Right lobe of liver (tissue), 4 donors: ENCODE data around the gene SIGLEC1.

Experiments
- POLR2A ChIP-seq: fragments of 450-650 bp; IDR thresholded peaks from one replicate; pipeline ENCODE4 v1.6.1; 2017; ENCODE audit warnings: antibody characterized with exemption, mild to moderate bottlenecking
- TF ChIP-seq, protein P1 (sequence below), 4 donors: fragments of 200-600 bp in 3 of 4; fragments of 450-650 bp in 1 of 4; IDR thresholded peaks; one replicate each; pipeline versions ENCODE4 v1.5.1 to v1.8.0; 2016 to 2022; ENCODE audit warnings: antibody characterized with exemption in 4 of 4, mild to moderate bottlenecking in 2 of 4
- donor health status: DM: no; HTN: no; CAD: no.
- donor health status: DM: no; HTN: no; CAD: no.
- donor health status: DM: no; HTN: yes; CAD: no.

DNA sequence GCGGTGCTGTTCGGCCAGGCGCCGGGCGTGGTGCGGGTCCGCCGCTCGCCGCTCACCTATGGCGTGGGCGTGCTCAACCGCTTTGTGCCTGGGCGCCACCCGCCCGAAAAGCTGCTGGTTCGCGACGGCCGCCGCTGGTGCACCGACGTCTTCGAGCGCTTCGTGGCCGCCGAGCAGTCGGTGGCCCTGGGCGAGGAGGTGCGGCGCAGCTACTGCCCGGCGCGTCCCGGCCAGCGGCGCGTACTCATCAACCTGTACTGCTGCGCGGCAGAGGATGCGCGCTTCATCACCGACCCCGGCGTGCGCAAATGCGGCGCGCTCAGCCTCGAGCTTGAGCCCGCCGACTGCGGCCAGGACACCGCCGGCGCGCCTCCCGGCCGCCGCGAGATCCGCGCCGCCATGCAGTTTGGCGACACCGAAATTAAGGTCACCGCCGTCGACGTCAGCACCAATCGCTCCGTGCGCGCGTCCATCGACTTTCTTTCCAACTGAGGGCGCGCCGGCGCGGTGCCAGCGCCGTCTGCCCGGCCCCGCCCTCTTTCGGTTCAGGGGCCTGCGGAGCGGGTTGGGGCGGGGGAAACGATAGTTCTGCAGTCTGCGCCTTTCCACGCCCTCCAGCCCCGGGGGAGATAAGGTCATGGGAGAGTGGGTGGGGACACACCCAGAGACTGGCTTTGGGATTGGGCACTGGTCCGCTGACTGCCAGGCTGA, 39.4 kb upstream of the SIGLEC1 start:
- TF ChIP-seq, protein P1, sequence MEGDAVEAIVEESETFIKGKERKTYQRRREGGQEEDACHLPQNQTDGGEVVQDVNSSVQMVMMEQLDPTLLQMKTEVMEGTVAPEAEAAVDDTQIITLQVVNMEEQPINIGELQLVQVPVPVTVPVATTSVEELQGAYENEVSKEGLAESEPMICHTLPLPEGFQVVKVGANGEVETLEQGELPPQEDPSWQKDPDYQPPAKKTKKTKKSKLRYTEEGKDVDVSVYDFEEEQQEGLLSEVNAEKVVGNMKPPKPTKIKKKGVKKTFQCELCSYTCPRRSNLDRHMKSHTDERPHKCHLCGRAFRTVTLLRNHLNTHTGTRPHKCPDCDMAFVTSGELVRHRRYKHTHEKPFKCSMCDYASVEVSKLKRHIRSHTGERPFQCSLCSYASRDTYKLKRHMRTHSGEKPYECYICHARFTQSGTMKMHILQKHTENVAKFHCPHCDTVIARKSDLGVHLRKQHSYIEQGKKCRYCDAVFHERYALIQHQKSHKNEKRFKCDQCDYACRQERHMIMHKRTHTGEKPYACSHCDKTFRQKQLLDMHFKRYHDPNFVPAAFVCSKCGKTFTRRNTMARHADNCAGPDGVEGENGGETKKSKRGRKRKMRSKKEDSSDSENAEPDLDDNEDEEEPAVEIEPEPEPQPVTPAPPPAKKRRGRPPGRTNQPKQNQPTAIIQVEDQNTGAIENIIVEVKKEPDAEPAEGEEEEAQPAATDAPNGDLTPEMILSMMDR (IDR thresholded peaks at IDR 0.05), result no peak
- no peak for TF ChIP-seq POLR2A
